Astrocyte of the spinal cord (primary cell): ENCODE data around the gene SAMM50.

Experiments
- DNase-seq: peaks from one replicate; pipeline ENCODE4 v3.0.0; 2011; ENCODE audit warnings: low read depth, low spot score
- H3K4me3 ChIP-seq: 2 replicates; pipeline ENCODE4 v1.5.1; 2011; ENCODE audit warnings: low read depth, mild to moderate bottlenecking, low read length, moderate library complexity
- CTCF ChIP-seq: IDR thresholded peaks from 2 replicates; pipeline ENCODE4 v1.5.1; 2012; ENCODE audit warnings: low read depth, mild to moderate bottlenecking, low read length, inconsistent platforms
- in situ Hi-C: cut with HindIII; loops from 2 replicates; pipeline ENCODE4 v1.10.0; 2017; ENCODE audit warnings: low sequenced_read_pairs

The SAMM50 gene

GRCh38 chr22:44025171-44026065, 70.2 kb downstream of the SAMM50 start:
- DNase-seq: no peak
- H3K4me3 ChIP-seq: peak overlapping the region; percentile 42
- in situ Hi-C loops: no loop called here

DNA sequence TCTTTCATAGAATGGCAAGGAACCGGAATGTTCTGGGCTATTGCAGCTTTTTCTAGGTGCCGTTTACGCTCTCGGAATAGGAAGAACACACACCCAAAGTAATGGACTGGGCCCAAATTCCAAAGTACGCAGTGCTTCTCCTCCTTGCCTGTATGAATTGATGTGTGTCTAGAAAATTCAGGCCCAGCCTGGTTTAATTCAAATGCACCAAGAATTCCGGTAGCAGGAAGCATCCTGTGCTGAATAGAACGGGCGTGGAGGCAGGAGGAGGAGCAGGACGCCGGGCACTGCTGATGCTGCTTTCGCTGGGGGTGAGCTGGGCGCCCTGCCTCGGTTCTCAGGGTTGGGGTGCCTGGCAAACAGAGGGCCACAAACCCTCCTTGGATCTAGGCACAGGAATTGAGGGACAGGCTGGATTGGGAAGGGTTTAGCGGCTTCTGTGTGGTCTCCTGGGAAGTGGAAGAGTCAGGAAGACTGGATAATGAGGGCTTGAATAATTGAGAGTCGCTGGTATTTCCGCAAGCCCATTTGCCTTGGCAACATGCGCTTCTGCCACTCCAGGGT, 70.9 kb downstream of the SAMM50 start:
- in situ Hi-C loops: no loop called here
- H3K4me3 ChIP-seq: no peak overlapping the region
- no peak for TF ChIP-seq CTCF
- no peak for DNase-seq

More at GRCh38 chr22:44025171-44026065, 70.2 kb downstream of the SAMM50 start:
- TF ChIP-seq CTCF: no peak

GRCh38 chr22:44026630-44027511, 71.6 kb downstream of the SAMM50 start:
- no peak for TF ChIP-seq CTCF
- in situ Hi-C loops: no loop called here
- H3K4me3 ChIP-seq: no peak overlapping the region
- peak; percentile 44 for DNase-seq

- DNase-seq: no peak
- in situ Hi-C loops: no loop called here
- no peak overlapping the region for H3K4me3 ChIP-seq
- no peak for TF ChIP-seq CTCF
Observed at GRCh38 chr22:44028091-44028490, 72.8 kb downstream of the SAMM50 start.

DNA sequence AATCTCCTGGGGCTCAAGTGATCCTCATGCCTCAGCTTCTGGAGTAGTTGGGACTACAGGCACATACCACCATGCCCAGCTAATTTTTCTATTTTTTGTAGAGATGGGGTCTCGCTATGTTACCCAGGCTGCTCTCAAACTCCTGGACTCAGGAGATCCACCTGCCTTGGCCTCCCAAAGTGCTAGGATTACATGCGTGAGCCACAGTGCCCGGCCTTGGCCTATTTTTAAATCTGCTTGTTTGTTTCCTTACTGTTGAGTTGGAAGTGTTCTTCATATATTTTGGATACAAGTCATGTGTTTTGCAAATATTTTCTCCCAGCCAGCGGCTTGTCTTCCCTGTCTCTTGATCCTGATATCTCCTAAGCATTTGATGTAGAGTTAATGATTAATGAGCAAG, 73.8 kb downstream of the SAMM50 start:
- no peak for TF ChIP-seq CTCF
- in situ Hi-C loops: no loop called here
- H3K4me3 ChIP-seq: no peak overlapping the region
- no peak for DNase-seq

DNA sequence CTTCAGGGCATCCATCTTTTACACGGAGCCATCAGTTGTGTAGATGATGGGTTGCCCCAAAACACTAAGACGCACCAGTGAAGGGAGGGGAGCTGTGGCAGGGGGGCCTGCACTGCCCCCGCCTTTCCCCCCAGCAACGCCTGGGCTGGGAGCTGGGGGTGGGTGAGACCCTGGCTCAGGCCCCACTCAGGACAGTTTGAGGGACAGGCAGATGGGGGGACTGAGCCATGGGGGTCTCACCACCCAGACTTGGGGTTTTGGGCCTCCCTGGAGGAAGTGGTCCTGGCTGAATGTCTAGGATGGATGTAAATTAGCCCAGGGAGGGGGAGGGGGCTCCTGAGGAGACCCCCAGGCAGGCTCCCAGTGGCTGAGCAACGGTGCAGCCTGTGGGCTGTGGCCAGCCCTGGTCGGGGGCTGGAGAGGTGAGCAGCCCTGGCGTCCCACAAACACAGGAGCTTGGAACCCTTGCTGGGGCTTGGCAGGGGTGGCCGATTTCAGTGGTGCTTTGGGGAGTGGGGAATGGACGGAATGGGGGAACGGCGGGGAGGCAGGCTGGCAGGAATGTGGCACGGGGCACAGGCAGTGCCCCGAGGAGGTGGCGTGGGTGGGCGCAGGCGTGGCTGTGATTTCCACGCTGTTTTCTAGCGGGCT, 74.9 kb downstream of the SAMM50 start:
- no peak overlapping the region for H3K4me3 ChIP-seq
- in situ Hi-C loops: no loop called here
- no peak for DNase-seq
- no peak for TF ChIP-seq CTCF
